Activated B cell treated with CpG ODN at 0.5 μM for 24 hours (primary cell): ENCODE results near the gene NFYC. TPM values are rescaled to one million over a fixed set of nuclear protein-coding genes. Genes with fewer than 3 reads are reported as not detected.
"Not testable (repeated sequence)": the region's sequence is repeated elsewhere in the genome, so short reads cannot be mapped to it uniquely, and the experiment has no call there.

Experiments
- ATAC-seq: fragments of 200-7000 bp; cut with Tn5 transposase; one replicate; pipeline ENCODE4 v1.10.0; 2021; ENCODE audit warnings: low read depth, mild to moderate bottlenecking, moderate library complexity
- CTCF ChIA-PET: fragments of 350-600 bp; sonication (Branson Sonifier 250); formaldehyde crosslinking; loops from one replicate; lab custom pipeline; 2021; ENCODE audit warnings: antibody characterized with exemption; lab: Charles Lee
- POLR2A ChIA-PET: fragments of 350-600 bp; sonication (Branson Sonifier 250); formaldehyde crosslinking; loops from one replicate; lab custom pipeline; 2021; ENCODE audit warnings: antibody characterized with exemption; lab: Charles Lee
- DNase-seq: peaks from one replicate; pipeline ENCODE4 v3.0.0; 2022
- H3K27ac Mint-ChIP-seq: one replicate; pipeline ENCODE4 v1.8.0; 2020; ENCODE audit warnings: mixed read lengths
- H3K27me3 Mint-ChIP-seq: one replicate; pipeline ENCODE4 v1.8.0; 2021; ENCODE audit warnings: mixed read lengths
- H3K36me3 Mint-ChIP-seq: one replicate; pipeline ENCODE4 v1.8.0; 2021; ENCODE audit warnings: low read depth, mixed read lengths
- H3K4me1 Mint-ChIP-seq: one replicate; pipeline ENCODE4 v1.8.0; 2021; ENCODE audit warnings: mixed read lengths
- H3K4me3 Mint-ChIP-seq: one replicate; pipeline ENCODE4 v1.8.0; 2020; ENCODE audit warnings: mild to moderate bottlenecking, mixed read lengths
- H3K9me3 Mint-ChIP-seq: one replicate; pipeline ENCODE4 v1.8.0; 2020; ENCODE audit warnings: mixed read lengths
- CTCF ChIP-seq: fragments of 200-600 bp; IDR thresholded peaks from one replicate; pipeline ENCODE4 v1.8.0; 2022; ENCODE audit warnings: antibody characterized with exemption, mild to moderate bottlenecking
- intact Hi-C: fragments of 100-400 bp; cut with micrococcal nuclease; formaldehyde crosslinking; loops from one replicate; pipeline ENCODE4 v1.15.1; 2024
- total RNA-seq: library from RNA; stranded (reverse); gene quantifications from 2 replicates; pipeline ENCODE4 v1.2.3, GENCODE V29; 2022

The NFYC gene
- total RNA-seq, 1 donor from 2014 or later = 76.0 TPM

- intact Hi-C loops = loop anchor here (5.0 to 10.0 kb wide), 5 partner anchors 108 to 1030 kb away; partner anchors contain the start of genes COL9A2, ZFP69 and ZNF684
- peaks cover 91% of the 10 kb centered on the region for H3K4me1 Mint-ChIP-seq
- no peak for ATAC-seq
- CTCF ChIA-PET = no interaction called here
- peaks cover 37% of the 10 kb centered on the region for H3K36me3 Mint-ChIP-seq
- DNase-seq = no peak
- TF ChIP-seq CTCF = no peak
- H3K9me3 Mint-ChIP-seq = no peaks in the 10 kb centered on the region
- peak overlapping the region; percentile 22 for H3K4me3 Mint-ChIP-seq
- POLR2A ChIA-PET = interaction anchor here (0.6 to 8.6 kb wide), 3 partner anchors 14 to 1736 kb away, joined by 3 to 306 read pairs (median 4); no protein-coding TSS in a partner anchor
- peak overlapping the region; percentile 94 for H3K27ac Mint-ChIP-seq
- H3K27me3 Mint-ChIP-seq = no peaks in the 10 kb centered on the region
These were observed 2.9 kb downstream of the NFYC start for GRCh38 chr1:40694353-40694874.

DNA sequence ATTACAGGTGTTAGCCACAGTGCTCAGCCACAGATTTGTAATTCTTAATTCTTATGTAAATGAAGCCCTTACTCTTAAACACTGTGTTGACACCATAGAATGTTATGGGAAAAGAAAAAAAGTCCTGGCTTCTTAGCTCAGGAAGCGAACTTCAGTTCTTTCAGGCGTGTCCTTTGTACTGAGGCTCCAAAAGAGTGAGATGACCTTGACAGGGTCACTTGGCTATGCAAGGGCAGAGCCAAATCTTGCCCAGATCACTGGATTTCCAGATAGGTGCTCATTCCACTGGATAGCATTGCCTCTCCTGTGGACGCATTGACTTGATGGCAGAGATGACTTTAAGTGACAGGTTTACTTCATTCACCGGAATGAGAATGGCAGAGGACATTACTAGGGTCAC lies 4.8 kb downstream of the NFYC start:
- POLR2A ChIA-PET = interaction anchor here (8.6 kb wide), 1 partner anchor 12 kb away, joined by 306 read pairs; no protein-coding TSS in a partner anchor
- Mint-ChIP-seq H3K27me3 (no peaks in the 10 kb centered on the region), H3K27ac (peak overlapping the region; percentile 50)

DNA sequence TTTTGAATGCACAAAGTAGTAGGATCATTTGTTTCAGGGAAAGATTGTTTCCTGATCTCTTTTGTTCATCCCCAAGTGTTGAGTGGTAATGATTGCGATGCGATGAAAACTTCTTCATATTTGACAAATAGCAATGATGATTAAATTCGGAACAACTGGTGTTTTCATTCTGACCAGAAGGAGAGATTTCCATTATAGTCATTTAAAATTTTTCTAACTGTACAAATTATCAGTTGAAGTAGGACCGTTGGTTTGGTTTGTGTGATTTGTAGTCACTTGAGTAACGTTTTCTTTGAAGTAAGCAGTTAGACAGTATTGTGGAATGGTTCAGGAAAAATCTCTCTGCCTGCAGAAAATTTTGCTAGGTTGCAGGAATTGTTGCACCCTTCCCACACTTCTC lies 5.9 kb downstream of the NFYC start:
- Mint-ChIP-seq H3K36me3 (peaks cover 23% of the 10 kb centered on the region), H3K27ac (peak overlapping the region; percentile 46), H3K9me3 (no peaks in the 10 kb centered on the region), H3K4me3 (no peak overlapping the region), H3K4me1 (peaks cover 98% of the 10 kb centered on the region), H3K27me3 (no peaks in the 10 kb centered on the region)
- no peak for TF ChIP-seq CTCF
- ChIA-PET POLR2A (no interaction called here), CTCF (no interaction called here)
- DNase-seq = no peak
- no peak for ATAC-seq
- intact Hi-C loops = loop anchor here (10.0 kb wide), 3 partner anchors 223 to 1027 kb away; partner anchors contain the start of genes COL9A2 and ZFP69

More for the DNA sequence above, 4.8 kb downstream of the NFYC start:
- H3K4me1 Mint-ChIP-seq = peaks cover 95% of the 10 kb centered on the region
- no peak overlapping the region for H3K4me3 Mint-ChIP-seq
- CTCF ChIA-PET = no interaction called here
- no peak for ATAC-seq
- intact Hi-C loops = loop anchor here (10.0 kb wide), 3 partner anchors 221 to 1029 kb away; partner anchors contain the start of genes COL9A2 and ZFP69
- no peaks in the 10 kb centered on the region for H3K9me3 Mint-ChIP-seq
- H3K36me3 Mint-ChIP-seq = peaks cover 35% of the 10 kb centered on the region
- DNase-seq = no peak
- TF ChIP-seq CTCF = no peak

GRCh38 chr1:40699787-40700186 lies 8.3 kb downstream of the NFYC start:
- no peak for TF ChIP-seq CTCF
- Mint-ChIP-seq H3K4me1 (peaks cover 96% of the 10 kb centered on the region), H3K36me3 (peaks cover 18% of the 10 kb centered on the region), H3K4me3 (peak overlapping the region; percentile 55), H3K27ac (peak overlapping the region; percentile 84), H3K9me3 (no peaks in the 10 kb centered on the region), H3K27me3 (no peaks in the 10 kb centered on the region)
- CTCF ChIA-PET = interaction anchor here (0.9 kb wide), 1 partner anchor 10 kb away, joined by 3 read pairs; no protein-coding TSS in a partner anchor
- POLR2A ChIA-PET = interaction anchor here (0.7 to 20.2 kb wide), 5 partner anchors 8 to 538 kb away, joined by 3 to 306 read pairs (median 5); partner anchors contain the start of gene NFYC
- intact Hi-C loops = loop anchor here (1.0 to 10.0 kb wide), 5 partner anchors 8 to 1025 kb away; partner anchors contain the start of genes COL9A2, NFYC and ZFP69
- ATAC-seq (peak; percentile 96), DNase-seq (no peak)

DNA sequence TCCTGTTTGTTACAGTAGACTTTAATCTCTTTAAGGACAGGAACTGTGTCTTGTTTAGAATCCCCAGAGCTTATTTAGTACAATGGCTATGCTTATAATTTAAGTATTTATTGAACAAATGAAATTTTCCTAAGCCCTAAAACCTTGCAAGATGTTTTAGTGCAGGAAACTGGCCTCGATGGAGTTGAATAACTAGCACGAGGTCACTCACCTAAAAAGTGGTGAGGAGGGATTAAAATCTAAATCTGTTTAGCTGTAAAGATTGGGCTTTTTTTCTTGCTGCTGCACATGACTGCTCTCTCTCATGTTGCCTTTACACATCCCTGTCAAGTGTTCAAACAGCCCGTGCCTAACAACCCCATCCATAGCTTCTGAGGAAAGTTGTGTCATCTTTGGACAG lies 10.2 kb downstream of the NFYC start:
- ChIA-PET CTCF (interaction anchor here (1.1 kb wide), 1 partner anchor 11 kb away, joined by 4 read pairs; no protein-coding TSS in a partner anchor), POLR2A (interaction anchor here (20.2 kb wide), 1 partner anchor 10 kb away, joined by 306 read pairs; the partner anchor contains the start of gene NFYC)
- intact Hi-C loops = no loop called here
- peaks cover 87% of the 10 kb centered on the region for H3K4me1 Mint-ChIP-seq
- H3K9me3 Mint-ChIP-seq = no peaks in the 10 kb centered on the region
- peak overlapping the region; percentile 33 for H3K27ac Mint-ChIP-seq
- no peaks in the 10 kb centered on the region for H3K27me3 Mint-ChIP-seq
- no peak for DNase-seq
- H3K36me3 Mint-ChIP-seq = peaks cover 11% of the 10 kb centered on the region
- ATAC-seq = no peak
- peak overlapping the region; percentile 1 for H3K4me3 Mint-ChIP-seq
- TF ChIP-seq CTCF = no peak

- H3K4me3 Mint-ChIP-seq, DNase-seq, H3K36me3 Mint-ChIP-seq, H3K9me3 Mint-ChIP-seq, ATAC-seq, H3K27me3 Mint-ChIP-seq, intact Hi-C loops, H3K27ac Mint-ChIP-seq: not testable (repeated sequence)
- H3K4me1 Mint-ChIP-seq = peaks cover 76% of the 10 kb centered on the region
- CTCF ChIA-PET = interaction anchor here (0.9 kb wide), 1 partner anchor 34 kb away, joined by 3 read pairs; no protein-coding TSS in a partner anchor
- POLR2A ChIA-PET = interaction anchor here (1.0 to 20.2 kb wide), 2 partner anchors 9 to 11 kb away, joined by 3 to 306 read pairs; partner anchors contain the start of gene NFYC
These were observed 11.3 kb downstream of the NFYC start for GRCh38 chr1:40702810-40703209.
